NT2/D1 (cell line): ENCODE data around the gene EPB41.

Experiments used
- SUZ12 ChIP-seq: IDR thresholded peaks from 2 replicates; pipeline ENCODE4 v1.6.1; 2011; ENCODE audit not compliant: insufficient read length, insufficient read depth; ENCODE audit errors: extremely low read depth
- YY1 ChIP-seq: IDR thresholded peaks from 2 replicates; pipeline ENCODE4 v1.6.1; 2011; ENCODE audit not compliant: insufficient read length, insufficient read depth
- ZNF274 ChIP-seq: IDR thresholded peaks from 2 replicates; pipeline ENCODE4 v1.6.1; 2011; ENCODE audit warnings: mild to moderate bottlenecking, low read depth, low read length

- no peak for TF ChIP-seq SUZ12
- TF ChIP-seq YY1, result no peak
- TF ChIP-seq ZNF274, result no peak
Measured at GRCh38 chr1:29081201-29081600, 166.8 kb downstream of the EPB41 start.
